ENCODE measurements around the gene EXOC6B.

Gene EXOC6B

GRCh38 chr2:72803151-72803550 lies 22.7 kb downstream of the EXOC6B start:
- Histone ChIP-seq H3K36me3 (ENCODE audit: control insufficient read depth, insufficient read depth, low read length) (no peaks in the 10 kb centered on the region), H3K4me3 (ENCODE audit: low read length) (no peak overlapping the region), H3K9ac (ENCODE audit: low read length) (no peak overlapping the region), H3K27ac (ENCODE audit: low read depth, low read length) (no peak overlapping the region), H3K27me3 (ENCODE audit: control insufficient read depth, insufficient read depth, low read length) (no peaks in the 10 kb centered on the region), H3K4me1 (ENCODE audit: control insufficient read depth, insufficient read depth, low read length) (no peaks in the 10 kb centered on the region)

- Histone ChIP-seq H3K9ac (ENCODE audit: low read length) (no peak overlapping the region), H3K27me3 (ENCODE audit: control insufficient read depth, insufficient read depth, low read length) (no peaks in the 10 kb centered on the region), H3K27ac (ENCODE audit: low read depth, low read length) (no peak overlapping the region), H3K4me1 (ENCODE audit: control insufficient read depth, insufficient read depth, low read length) (no peaks in the 10 kb centered on the region), H3K36me3 (ENCODE audit: control insufficient read depth, insufficient read depth, low read length) (no peaks in the 10 kb centered on the region), H3K4me3 (ENCODE audit: low read length) (no peak overlapping the region)
Measured at GRCh38 chr2:72800492-72800891, 25.3 kb downstream of the EXOC6B start.

- no peak overlapping the region for H3K9ac ChIP-seq (ENCODE audit: low read length)
- H3K4me1 ChIP-seq (ENCODE audit: control insufficient read depth, insufficient read depth, low read length): no peaks in the 10 kb centered on the region
- H3K4me3 ChIP-seq (ENCODE audit: low read length): no peak overlapping the region
- no peak overlapping the region for H3K27ac ChIP-seq (ENCODE audit: low read depth, low read length)
- H3K36me3 ChIP-seq (ENCODE audit: control insufficient read depth, insufficient read depth, low read length): no peaks in the 10 kb centered on the region
- no peaks in the 10 kb centered on the region for H3K27me3 ChIP-seq (ENCODE audit: control insufficient read depth, insufficient read depth, low read length)
Measured at GRCh38 chr2:72797740-72798139, 28.1 kb downstream of the EXOC6B start.

GRCh38 chr2:72796766-72797165 lies 29.1 kb downstream of the EXOC6B start:
- no peaks in the 10 kb centered on the region for H3K27me3 ChIP-seq (ENCODE audit: control insufficient read depth, insufficient read depth, low read length)
- H3K9ac ChIP-seq (ENCODE audit: low read length): no peak overlapping the region
- no peaks in the 10 kb centered on the region for H3K36me3 ChIP-seq (ENCODE audit: control insufficient read depth, insufficient read depth, low read length)
- H3K4me1 ChIP-seq (ENCODE audit: control insufficient read depth, insufficient read depth, low read length): no peaks in the 10 kb centered on the region
- no peak overlapping the region for H3K27ac ChIP-seq (ENCODE audit: low read depth, low read length)
- H3K4me3 ChIP-seq (ENCODE audit: low read length): no peak overlapping the region

- no peaks in the 10 kb centered on the region for H3K4me1 ChIP-seq (ENCODE audit: control insufficient read depth, insufficient read depth, low read length)
- H3K4me3 ChIP-seq (ENCODE audit: low read length): no peak overlapping the region
- H3K36me3 ChIP-seq (ENCODE audit: control insufficient read depth, insufficient read depth, low read length): no peaks in the 10 kb centered on the region
- H3K27ac ChIP-seq (ENCODE audit: low read depth, low read length): no peak overlapping the region
- H3K9ac ChIP-seq (ENCODE audit: low read length): no peak overlapping the region
- no peaks in the 10 kb centered on the region for H3K27me3 ChIP-seq (ENCODE audit: control insufficient read depth, insufficient read depth, low read length)
Measured at GRCh38 chr2:72794572-72794971, 31.3 kb downstream of the EXOC6B start.

- H3K4me3 ChIP-seq (ENCODE audit: low read length): no peak overlapping the region
- H3K4me1 ChIP-seq (ENCODE audit: control insufficient read depth, insufficient read depth, low read length): no peaks in the 10 kb centered on the region
- H3K27ac ChIP-seq (ENCODE audit: low read depth, low read length): no peak overlapping the region
- no peaks in the 10 kb centered on the region for H3K27me3 ChIP-seq (ENCODE audit: control insufficient read depth, insufficient read depth, low read length)
- H3K9ac ChIP-seq (ENCODE audit: low read length): no peak overlapping the region
- H3K36me3 ChIP-seq (ENCODE audit: control insufficient read depth, insufficient read depth, low read length): no peaks in the 10 kb centered on the region
Measured at GRCh38 chr2:72793798-72794440, 31.9 kb downstream of the EXOC6B start.

- Histone ChIP-seq H3K27me3 (ENCODE audit: control insufficient read depth, insufficient read depth, low read length) (no peaks in the 10 kb centered on the region), H3K36me3 (ENCODE audit: control insufficient read depth, insufficient read depth, low read length) (no peaks in the 10 kb centered on the region), H3K4me1 (ENCODE audit: control insufficient read depth, insufficient read depth, low read length) (no peaks in the 10 kb centered on the region), H3K9ac (ENCODE audit: low read length) (no peak overlapping the region), H3K27ac (ENCODE audit: low read depth, low read length) (no peak overlapping the region), H3K4me3 (ENCODE audit: low read length) (no peak overlapping the region)
Measured at GRCh38 chr2:72789241-72789640, 36.6 kb downstream of the EXOC6B start.

- Histone ChIP-seq H3K36me3 (ENCODE audit: control insufficient read depth, insufficient read depth, low read length) (no peaks in the 10 kb centered on the region), H3K4me1 (ENCODE audit: control insufficient read depth, insufficient read depth, low read length) (no peaks in the 10 kb centered on the region), H3K4me3 (ENCODE audit: low read length) (no peak overlapping the region), H3K27me3 (ENCODE audit: control insufficient read depth, insufficient read depth, low read length) (no peaks in the 10 kb centered on the region), H3K27ac (ENCODE audit: low read depth, low read length) (no peak overlapping the region), H3K9ac (ENCODE audit: low read length) (no peak overlapping the region)
Measured at GRCh38 chr2:72788756-72789155, 37.1 kb downstream of the EXOC6B start.

- Histone ChIP-seq H3K9ac (ENCODE audit: low read length) (no peak overlapping the region), H3K27ac (ENCODE audit: low read depth, low read length) (no peak overlapping the region), H3K27me3 (ENCODE audit: control insufficient read depth, insufficient read depth, low read length) (no peaks in the 10 kb centered on the region), H3K4me1 (ENCODE audit: control insufficient read depth, insufficient read depth, low read length) (no peaks in the 10 kb centered on the region), H3K36me3 (ENCODE audit: control insufficient read depth, insufficient read depth, low read length) (no peaks in the 10 kb centered on the region), H3K4me3 (ENCODE audit: low read length) (no peak overlapping the region)
Measured at GRCh38 chr2:72785517-72785916, 40.3 kb downstream of the EXOC6B start.

- H3K36me3 ChIP-seq (ENCODE audit: control insufficient read depth, insufficient read depth, low read length): no peaks in the 10 kb centered on the region
- H3K9ac ChIP-seq (ENCODE audit: low read length): no peak overlapping the region
- no peaks in the 10 kb centered on the region for H3K27me3 ChIP-seq (ENCODE audit: control insufficient read depth, insufficient read depth, low read length)
- H3K27ac ChIP-seq (ENCODE audit: low read depth, low read length): no peak overlapping the region
- no peaks in the 10 kb centered on the region for H3K4me1 ChIP-seq (ENCODE audit: control insufficient read depth, insufficient read depth, low read length)
- no peak overlapping the region for H3K4me3 ChIP-seq (ENCODE audit: low read length)
Measured at GRCh38 chr2:72782520-72782919, 43.3 kb downstream of the EXOC6B start.

- Histone ChIP-seq H3K4me1 (ENCODE audit: control insufficient read depth, insufficient read depth, low read length) (no peaks in the 10 kb centered on the region), H3K27ac (ENCODE audit: low read depth, low read length) (no peak overlapping the region), H3K27me3 (ENCODE audit: control insufficient read depth, insufficient read depth, low read length) (no peaks in the 10 kb centered on the region), H3K4me3 (ENCODE audit: low read length) (no peak overlapping the region), H3K36me3 (ENCODE audit: control insufficient read depth, insufficient read depth, low read length) (no peaks in the 10 kb centered on the region), H3K9ac (ENCODE audit: low read length) (no peak overlapping the region)
Measured at GRCh38 chr2:72781480-72781879, 44.4 kb downstream of the EXOC6B start.

- Histone ChIP-seq H3K9ac (ENCODE audit: low read length) (no peak overlapping the region), H3K36me3 (ENCODE audit: control insufficient read depth, insufficient read depth, low read length) (no peaks in the 10 kb centered on the region), H3K27ac (ENCODE audit: low read depth, low read length) (no peak overlapping the region), H3K27me3 (ENCODE audit: control insufficient read depth, insufficient read depth, low read length) (no peaks in the 10 kb centered on the region), H3K4me3 (ENCODE audit: low read length) (no peak overlapping the region), H3K4me1 (ENCODE audit: control insufficient read depth, insufficient read depth, low read length) (no peaks in the 10 kb centered on the region)
Measured at GRCh38 chr2:72780477-72780876, 45.4 kb downstream of the EXOC6B start.

- Histone ChIP-seq H3K9ac (ENCODE audit: low read length) (no peak overlapping the region), H3K27me3 (ENCODE audit: control insufficient read depth, insufficient read depth, low read length) (no peaks in the 10 kb centered on the region), H3K36me3 (ENCODE audit: control insufficient read depth, insufficient read depth, low read length) (no peaks in the 10 kb centered on the region), H3K4me3 (ENCODE audit: low read length) (no peak overlapping the region), H3K4me1 (ENCODE audit: control insufficient read depth, insufficient read depth, low read length) (no peaks in the 10 kb centered on the region), H3K27ac (ENCODE audit: low read depth, low read length) (no peak overlapping the region)
Measured at GRCh38 chr2:72779495-72779894, 46.3 kb downstream of the EXOC6B start.

Data from rectal smooth muscle tissue (tissue), 1 donor.